ENCODE measurements around the gene DEXI.

DNA sequence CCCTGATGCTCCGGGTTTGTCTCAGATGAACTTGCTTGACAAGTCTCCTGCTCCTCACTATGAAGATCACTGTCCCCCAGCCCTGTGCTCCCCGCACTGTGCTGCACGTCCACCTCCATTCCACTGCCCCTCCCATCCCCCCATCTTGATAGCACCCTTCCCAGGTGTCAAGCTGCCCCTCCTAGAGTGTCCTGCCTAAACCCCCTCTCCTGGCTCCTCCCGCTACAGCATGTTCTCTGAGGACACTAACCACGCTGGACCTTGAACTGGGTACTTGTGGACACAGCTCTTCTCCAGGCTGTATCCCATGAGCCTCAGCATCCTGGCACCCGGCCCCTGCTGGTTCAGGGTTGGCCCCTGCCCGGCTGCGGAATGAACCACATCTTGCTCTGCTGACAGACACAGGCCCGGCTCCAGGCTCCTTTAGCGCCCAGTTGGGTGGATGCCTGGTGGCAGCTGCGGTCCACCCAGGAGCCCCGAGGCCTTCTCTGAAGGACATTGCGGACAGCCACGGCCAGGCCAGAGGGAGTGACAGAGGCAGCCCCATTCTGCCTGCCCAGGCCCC, 18.5 kb downstream of the DEXI start:
- TF ChIP-seq, protein P1, sequence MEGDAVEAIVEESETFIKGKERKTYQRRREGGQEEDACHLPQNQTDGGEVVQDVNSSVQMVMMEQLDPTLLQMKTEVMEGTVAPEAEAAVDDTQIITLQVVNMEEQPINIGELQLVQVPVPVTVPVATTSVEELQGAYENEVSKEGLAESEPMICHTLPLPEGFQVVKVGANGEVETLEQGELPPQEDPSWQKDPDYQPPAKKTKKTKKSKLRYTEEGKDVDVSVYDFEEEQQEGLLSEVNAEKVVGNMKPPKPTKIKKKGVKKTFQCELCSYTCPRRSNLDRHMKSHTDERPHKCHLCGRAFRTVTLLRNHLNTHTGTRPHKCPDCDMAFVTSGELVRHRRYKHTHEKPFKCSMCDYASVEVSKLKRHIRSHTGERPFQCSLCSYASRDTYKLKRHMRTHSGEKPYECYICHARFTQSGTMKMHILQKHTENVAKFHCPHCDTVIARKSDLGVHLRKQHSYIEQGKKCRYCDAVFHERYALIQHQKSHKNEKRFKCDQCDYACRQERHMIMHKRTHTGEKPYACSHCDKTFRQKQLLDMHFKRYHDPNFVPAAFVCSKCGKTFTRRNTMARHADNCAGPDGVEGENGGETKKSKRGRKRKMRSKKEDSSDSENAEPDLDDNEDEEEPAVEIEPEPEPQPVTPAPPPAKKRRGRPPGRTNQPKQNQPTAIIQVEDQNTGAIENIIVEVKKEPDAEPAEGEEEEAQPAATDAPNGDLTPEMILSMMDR (IDR thresholded peaks at IDR 0.05): no peak
- TF ChIP-seq POLR2A (IDR thresholded peaks at IDR 0.05): no peak

Measured in body of pancreas (tissue), 4 donors.